HEK293T (cell line): Measurements from ENCODE around the gene DLX4.
A peak's percentile ranks its signal among the peaks of the same experiment; 100 is the strongest.

ENCODE experiments used
- CTCF ChIA-PET: fragments of 350-600 bp; formaldehyde crosslinking; extraction: SDS; loops from one replicate; lab custom pipeline; 2021; ENCODE audit warnings: antibody characterized with exemption, inconsistent platforms; lab: Yijun Ruan, JAX
- POLR2A ChIA-PET: fragments of 350-600 bp; formaldehyde crosslinking; extraction: SDS; loops from one replicate; lab custom pipeline; 2020; ENCODE audit warnings: antibody characterized with exemption, inconsistent platforms; lab: Yijun Ruan, JAX
- DNase-seq: peaks from one replicate; pipeline ENCODE4 v3.0.0; 2012; ENCODE audit warnings: mixed read lengths; ENCODE audit errors: extremely low spot score
- ARNT ChIP-seq: fragments of 450-650 bp; IDR thresholded peaks from 2 replicates; pipeline ENCODE4 v1.6.1; 2017; ENCODE audit warnings: mild to moderate bottlenecking
- BHLHE40 ChIP-seq: fragments of 450-650 bp; IDR thresholded peaks from 2 replicates; pipeline ENCODE4 v1.6.1; 2016; ENCODE audit warnings: mild to moderate bottlenecking, moderate library complexity, borderline replicate concordance
- CTBP1 ChIP-seq: fragments of 450-650 bp; IDR thresholded peaks from 2 replicates; pipeline ENCODE4 v1.6.1; 2016; ENCODE audit warnings: borderline replicate concordance
- ELF4 ChIP-seq: fragments of 450-650 bp; IDR thresholded peaks from 2 replicates; pipeline ENCODE4 v1.6.1; 2017; ENCODE audit warnings: antibody characterized with exemption
- FOXA1 ChIP-seq: fragments of 450-650 bp; IDR thresholded peaks from 2 replicates; pipeline ENCODE4 v1.6.1; 2016; ENCODE audit warnings: mild to moderate bottlenecking
- FOXK2 ChIP-seq: fragments of 450-650 bp; IDR thresholded peaks from 2 replicates; pipeline ENCODE4 v1.6.1; 2016; ENCODE audit warnings: mild to moderate bottlenecking
- FOXM1 ChIP-seq: fragments of 450-650 bp; IDR thresholded peaks from 2 replicates; pipeline ENCODE4 v1.6.1; 2017; ENCODE audit warnings: mild to moderate bottlenecking, borderline replicate concordance
- HDGF ChIP-seq: fragments of 450-650 bp; IDR thresholded peaks from 2 replicates; pipeline ENCODE4 v1.6.1; 2017; ENCODE audit warnings: antibody characterized with exemption, borderline replicate concordance
- L3MBTL2 ChIP-seq: fragments of 450-650 bp; conservative IDR thresholded peaks from 2 replicates; pipeline ENCODE4 v1.6.1; 2016; ENCODE audit warnings: mild to moderate bottlenecking
- LEF1 ChIP-seq: fragments of 450-650 bp; IDR thresholded peaks from 2 replicates; pipeline ENCODE4 v1.6.1; 2017; ENCODE audit warnings: mild to moderate bottlenecking, borderline replicate concordance
- NFRKB ChIP-seq: fragments of 450-650 bp; IDR thresholded peaks from 2 replicates; pipeline ENCODE4 v1.6.1; 2016; ENCODE audit warnings: mild to moderate bottlenecking, moderate library complexity
- SP1 ChIP-seq: fragments of 450-650 bp; IDR thresholded peaks from 2 replicates; pipeline ENCODE4 v1.6.1; 2017
- SUZ12 ChIP-seq: fragments of 450-650 bp; IDR thresholded peaks from 2 replicates; pipeline ENCODE4 v1.6.1; 2016; ENCODE audit warnings: mild to moderate bottlenecking
- TARDBP ChIP-seq: fragments of 450-650 bp; IDR thresholded peaks from 2 replicates; pipeline ENCODE4 v1.6.1; 2016
- ZNF384 ChIP-seq: fragments of 450-650 bp; IDR thresholded peaks from 2 replicates; pipeline ENCODE4 v1.6.1; 2016
- TF ChIP-seq, protein P1 (sequence below): fragments of 450-650 bp; IDR thresholded peaks from 2 replicates; pipeline ENCODE4 v1.6.1; 2016

The DLX4 gene

DNA sequence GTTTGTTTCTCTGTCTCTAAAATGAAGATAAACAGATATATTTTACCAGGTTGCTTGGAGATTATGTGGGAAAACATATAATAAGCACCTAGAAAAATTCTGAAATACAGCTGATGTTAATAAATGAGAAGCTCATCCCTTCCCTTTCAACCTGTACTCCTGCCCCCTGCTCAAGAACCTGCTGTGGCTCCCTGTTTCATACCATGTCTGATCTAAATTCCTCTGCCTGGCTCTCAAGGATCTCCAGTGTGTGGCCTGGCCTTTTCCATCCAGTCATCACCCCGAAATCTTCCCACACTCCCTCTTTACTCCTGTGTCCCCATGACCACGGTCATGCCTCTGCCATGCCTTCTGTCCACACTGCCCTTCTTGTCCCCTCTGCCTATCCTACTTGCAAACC is 19.4 kb upstream of the DLX4 start:
- no peak for TF ChIP-seq BHLHE40
- no peak for TF ChIP-seq ELF4
- ChIA-PET CTCF (interaction anchor here (1.0 to 2.1 kb wide), 2 partner anchors 46 to 48 kb away, joined by 3 to 4 read pairs; partner anchors contain the start of gene DLX3), POLR2A (no interaction called here)
- no peak for DNase-seq

DNA sequence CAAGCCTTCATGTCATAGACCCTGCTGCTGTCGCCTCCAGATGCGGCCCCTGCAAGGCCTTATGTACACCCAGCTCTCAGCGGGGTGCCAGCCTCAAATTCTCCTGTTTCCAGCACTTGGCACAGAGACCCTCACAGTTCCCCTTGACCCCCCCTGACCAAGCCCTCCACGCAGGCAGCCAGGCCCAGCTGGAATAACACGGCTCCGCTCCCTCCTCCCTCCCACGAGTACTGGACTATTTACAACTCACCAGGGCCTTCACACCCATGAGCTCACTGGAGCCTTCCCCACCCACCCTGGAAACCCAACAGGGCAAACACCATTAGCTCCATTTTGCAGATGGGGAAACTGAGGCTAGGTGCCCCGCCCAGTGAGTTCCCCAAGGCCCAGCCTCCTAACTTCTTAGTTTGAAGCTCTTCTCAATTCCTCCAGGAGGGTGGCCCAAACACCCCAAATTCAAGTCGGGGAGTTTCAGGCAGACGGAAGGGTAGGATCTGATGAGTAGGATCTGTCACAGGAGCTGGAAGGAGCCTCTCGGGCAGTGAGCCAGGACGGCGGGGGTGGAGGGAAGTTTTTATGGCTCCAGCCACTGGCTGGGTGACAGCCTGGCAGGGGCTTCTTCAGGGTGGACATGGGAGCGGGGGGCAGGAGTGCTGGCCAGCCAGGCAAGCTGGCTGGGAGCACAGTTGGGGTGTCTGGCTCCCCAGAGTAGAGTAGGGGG is 17.5 kb upstream of the DLX4 start:
- ChIA-PET CTCF (interaction anchor here (0.6 to 4.1 kb wide), 13 partner anchors 8 to 241 kb away, joined by 3 to 72 read pairs (median 7); partner anchors contain the start of genes DLX3 and DLX4), POLR2A (interaction anchor here (0.7 kb wide), 1 partner anchor 916 kb away, joined by 4 read pairs; no protein-coding TSS in a partner anchor)
- DNase-seq = no peak
- no peak for TF ChIP-seq SP1

DNA sequence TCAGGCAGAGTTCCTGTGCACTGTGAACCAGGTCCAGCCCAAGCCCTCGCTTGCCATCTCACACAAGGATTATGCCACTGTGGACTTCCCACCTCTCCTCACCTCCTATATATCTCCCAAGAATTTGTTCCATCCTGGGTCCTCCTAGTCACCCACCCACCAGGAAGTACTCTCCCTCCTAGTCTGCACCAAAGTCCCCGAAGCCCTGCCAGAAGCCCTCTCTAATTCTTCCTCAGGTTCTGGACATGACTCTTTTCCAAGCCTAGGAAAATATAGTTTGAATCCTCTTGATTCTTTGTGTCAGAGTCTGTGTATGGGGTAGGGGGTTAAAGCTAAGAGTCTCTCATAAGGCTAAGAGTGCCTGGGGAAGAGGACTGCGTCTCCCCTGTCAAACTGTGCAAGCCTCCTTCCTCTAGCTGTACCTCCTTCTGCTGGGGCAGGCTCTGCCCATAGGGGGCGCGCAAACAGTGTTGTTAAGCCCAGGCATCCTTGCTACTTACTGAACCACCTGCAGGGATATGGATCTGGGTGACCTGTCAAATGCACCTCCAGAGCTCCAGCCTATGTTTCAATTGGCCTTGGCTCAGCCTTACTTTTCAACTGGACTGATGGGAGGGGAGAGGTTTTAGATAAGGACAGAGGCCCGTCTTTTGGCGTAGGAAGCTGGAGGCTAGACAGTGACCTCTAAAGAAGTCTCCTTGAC is 16.6 kb upstream of the DLX4 start:
- DNase-seq = peak; percentile 91
- ChIA-PET CTCF (interaction anchor here (0.7 to 4.1 kb wide), 28 partner anchors 9 to 242 kb away, joined by 3 to 72 read pairs (median 5); partner anchors contain the start of genes DLX3 and DLX4), POLR2A (interaction anchor here (1.1 kb wide), 1 partner anchor 43 kb away, joined by 4 read pairs; the partner anchor contains the start of gene DLX3)
- no peak for TF ChIP-seq L3MBTL2
- no peak for TF ChIP-seq SP1
- no peak for TF ChIP-seq HDGF
- TF ChIP-seq FOXM1 = no peak
- no peak for TF ChIP-seq FOXK2
- no peak for TF ChIP-seq ELF4
- TF ChIP-seq, protein P1, sequence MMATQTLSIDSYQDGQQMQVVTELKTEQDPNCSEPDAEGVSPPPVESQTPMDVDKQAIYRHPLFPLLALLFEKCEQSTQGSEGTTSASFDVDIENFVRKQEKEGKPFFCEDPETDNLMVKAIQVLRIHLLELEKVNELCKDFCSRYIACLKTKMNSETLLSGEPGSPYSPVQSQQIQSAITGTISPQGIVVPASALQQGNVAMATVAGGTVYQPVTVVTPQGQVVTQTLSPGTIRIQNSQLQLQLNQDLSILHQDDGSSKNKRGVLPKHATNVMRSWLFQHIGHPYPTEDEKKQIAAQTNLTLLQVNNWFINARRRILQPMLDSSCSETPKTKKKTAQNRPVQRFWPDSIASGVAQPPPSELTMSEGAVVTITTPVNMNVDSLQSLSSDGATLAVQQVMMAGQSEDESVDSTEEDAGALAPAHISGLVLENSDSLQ = no peak; the same call in 1 of the 2 replicates
- no peak for TF ChIP-seq CTBP1
- no peak for TF ChIP-seq ZNF384
- TF ChIP-seq FOXA1 = no peak
- no peak for TF ChIP-seq TARDBP
- TF ChIP-seq BHLHE40 = no peak
- no peak for TF ChIP-seq SUZ12
- no peak for TF ChIP-seq LEF1
- TF ChIP-seq NFRKB = no peak
- TF ChIP-seq ARNT = no peak

DNA sequence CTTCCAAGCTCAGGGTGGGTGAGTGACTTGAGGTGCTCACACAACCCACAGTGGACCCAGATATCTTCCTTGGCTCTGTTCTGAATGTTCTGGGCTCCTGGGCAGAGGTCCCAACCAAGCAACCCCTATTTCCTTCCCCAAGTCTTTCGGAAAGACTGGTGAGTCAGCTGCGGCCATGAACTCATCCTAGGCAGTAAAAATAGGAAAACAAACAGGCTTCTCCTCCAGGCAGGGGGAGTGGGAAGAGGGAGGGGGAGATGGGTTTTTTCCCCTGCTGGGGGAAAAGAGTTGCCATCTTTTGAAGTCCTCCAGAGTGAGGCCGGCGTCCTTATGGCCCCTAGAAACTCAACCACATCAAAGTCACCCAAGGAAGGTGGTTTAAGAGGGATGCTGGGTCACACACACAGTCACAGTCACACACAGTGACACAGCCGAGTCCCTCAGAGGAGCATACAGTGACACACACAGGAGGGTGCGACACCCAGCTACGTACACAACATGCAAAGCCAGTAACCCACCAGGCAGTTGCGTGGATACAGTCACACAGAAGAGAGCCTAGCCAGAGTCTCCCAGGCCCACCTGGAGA is 16.0 kb upstream of the DLX4 start:
- no peak for TF ChIP-seq ARNT
- no peak for TF ChIP-seq FOXM1
- TF ChIP-seq ZNF384 = no peak
- TF ChIP-seq FOXK2 = no peak
- TF ChIP-seq HDGF = no peak
- TF ChIP-seq NFRKB = no peak
- no peak for TF ChIP-seq CTBP1
- TF ChIP-seq, protein P1 = no peak
- TF ChIP-seq LEF1 = no peak
- no peak for TF ChIP-seq ELF4
- no peak for TF ChIP-seq L3MBTL2
- no peak for TF ChIP-seq SUZ12
- no peak for TF ChIP-seq BHLHE40
- TF ChIP-seq TARDBP = no peak
- TF ChIP-seq FOXA1 = no peak
- TF ChIP-seq SP1 = no peak
- ChIA-PET POLR2A (interaction anchor here (1.1 kb wide), 1 partner anchor 42 kb away, joined by 4 read pairs; the partner anchor contains the start of gene DLX3), CTCF (interaction anchor here (0.7 to 4.1 kb wide), 25 partner anchors 8 to 141 kb away, joined by 3 to 72 read pairs (median 5); partner anchors contain the start of genes DLX3 and DLX4)
- DNase-seq = no peak

DNA sequence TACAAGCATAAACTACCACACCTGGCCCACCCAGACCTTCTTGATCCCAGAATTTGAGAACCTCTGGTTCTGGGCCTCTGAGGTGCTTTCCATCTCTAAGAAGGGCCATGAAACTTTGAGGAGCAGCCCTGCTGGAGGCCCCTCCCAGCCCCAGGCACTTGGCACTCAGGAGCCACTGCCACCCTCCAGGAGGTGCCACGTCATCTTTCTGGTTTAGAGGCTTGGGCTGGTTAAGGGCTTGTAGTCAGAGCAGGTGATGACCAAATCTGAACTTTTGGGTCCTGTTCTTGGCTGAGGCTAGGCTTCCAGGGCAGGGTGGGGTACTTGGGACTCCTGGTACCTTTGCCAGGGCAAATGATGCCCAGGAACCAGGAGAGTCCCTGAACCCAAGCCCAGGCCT is 13.8 kb upstream of the DLX4 start:
- ChIA-PET POLR2A (no interaction called here), CTCF (interaction anchor here (4.1 kb wide), 1 partner anchor 42 kb away, joined by 24 read pairs; no protein-coding TSS in a partner anchor)
- no peak for DNase-seq
- TF ChIP-seq FOXA1 (no peak), FOXK2 (no peak), TARDBP (no peak), LEF1 (no peak)

DNA sequence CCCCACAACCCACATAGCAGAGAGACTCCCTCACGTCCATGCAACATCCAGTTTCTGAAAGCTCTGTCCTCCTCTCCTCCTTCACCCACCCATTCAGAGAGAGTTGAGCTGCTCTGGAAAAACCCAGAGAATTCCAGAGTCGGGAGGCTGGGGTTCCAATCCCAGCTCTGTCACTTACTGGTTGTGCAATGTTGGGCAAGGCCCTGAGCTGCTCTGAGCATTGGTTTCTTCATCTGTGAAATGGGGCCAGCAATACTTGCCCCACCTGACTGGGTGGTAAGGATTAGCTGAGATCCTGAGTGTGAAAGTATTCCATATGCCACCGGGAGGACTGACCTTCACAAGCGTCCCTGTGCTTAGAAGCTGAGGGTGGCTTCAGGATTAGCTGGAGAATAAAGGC is 12.2 kb upstream of the DLX4 start:
- CTCF ChIA-PET = interaction anchor here (0.9 to 4.1 kb wide), 2 partner anchors 34 to 41 kb away, joined by 4 to 24 read pairs; no protein-coding TSS in a partner anchor

More for the DNA sequence above, 12.2 kb upstream of the DLX4 start:
- DNase-seq = no peak
- TF ChIP-seq FOXM1 (no peak), FOXA1 (no peak), FOXK2 (no peak), TARDBP (no peak), CTBP1 (no peak), HDGF (no peak), ZNF384 (no peak), ARNT (no peak)
- POLR2A ChIA-PET = interaction anchor here (0.8 to 1.9 kb wide), 3 partner anchors 12 to 20 kb away, joined by 3 to 6 read pairs (median 3); partner anchors contain the start of gene DLX4
